NB4 (cell line): ENCODE results near the gene RNF17.

ENCODE experiments used
- DNase-seq: peaks from one replicate; pipeline ENCODE4 v3.0.0; 2010; ENCODE audit warnings: low read depth
- H3K4me3 ChIP-seq: one replicate; pipeline ENCODE4 v1.5.1; 2011; ENCODE audit warnings: mild to moderate bottlenecking, low read depth, low read length, moderate library complexity
- MAX ChIP-seq: IDR thresholded peaks from 2 replicates; pipeline ENCODE4 v1.6.1; 2011; ENCODE audit warnings: low read depth, low read length
- MYC ChIP-seq: IDR thresholded peaks from 2 replicates; pipeline ENCODE4 v1.6.1; 2011; ENCODE audit warnings: low read depth, low read length
- POLR2A ChIP-seq: IDR thresholded peaks from 2 replicates; pipeline ENCODE4 v1.6.1; 2011; ENCODE audit warnings: mild to moderate bottlenecking; ENCODE audit not compliant: insufficient read length; ENCODE audit errors: extremely low read depth
- TF ChIP-seq, protein P1 (sequence below): IDR thresholded peaks from one replicate; pipeline ENCODE4 v1.5.1; 2012; ENCODE audit warnings: low read depth, low read length

The RNF17 gene

DNA sequence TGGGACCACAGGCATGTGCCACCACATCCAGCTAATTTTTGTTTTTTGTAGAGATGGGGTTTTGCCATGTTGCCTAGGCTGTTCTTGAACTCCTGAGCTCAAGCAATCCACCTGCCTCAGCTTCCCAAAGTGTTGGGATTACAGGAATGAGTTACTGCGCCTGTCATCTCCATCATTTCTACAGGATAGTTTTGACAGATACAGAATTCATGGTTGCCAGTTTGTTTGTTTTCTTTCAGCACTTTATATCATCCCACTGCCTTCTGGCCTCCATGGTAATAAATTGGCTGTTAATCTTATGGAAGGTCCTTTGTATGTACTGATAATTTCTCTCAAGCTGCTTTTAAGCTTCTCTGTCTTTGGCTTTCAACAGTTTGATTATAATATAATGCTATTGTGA is 165.2 kb downstream of the RNF17 start:
- H3K4me3 ChIP-seq, result no peak overlapping the region
- no peak for DNase-seq
- TF ChIP-seq MAX, result no peak
- no peak for TF ChIP-seq MYC
- TF ChIP-seq POLR2A, result no peak
- TF ChIP-seq, protein P1, sequence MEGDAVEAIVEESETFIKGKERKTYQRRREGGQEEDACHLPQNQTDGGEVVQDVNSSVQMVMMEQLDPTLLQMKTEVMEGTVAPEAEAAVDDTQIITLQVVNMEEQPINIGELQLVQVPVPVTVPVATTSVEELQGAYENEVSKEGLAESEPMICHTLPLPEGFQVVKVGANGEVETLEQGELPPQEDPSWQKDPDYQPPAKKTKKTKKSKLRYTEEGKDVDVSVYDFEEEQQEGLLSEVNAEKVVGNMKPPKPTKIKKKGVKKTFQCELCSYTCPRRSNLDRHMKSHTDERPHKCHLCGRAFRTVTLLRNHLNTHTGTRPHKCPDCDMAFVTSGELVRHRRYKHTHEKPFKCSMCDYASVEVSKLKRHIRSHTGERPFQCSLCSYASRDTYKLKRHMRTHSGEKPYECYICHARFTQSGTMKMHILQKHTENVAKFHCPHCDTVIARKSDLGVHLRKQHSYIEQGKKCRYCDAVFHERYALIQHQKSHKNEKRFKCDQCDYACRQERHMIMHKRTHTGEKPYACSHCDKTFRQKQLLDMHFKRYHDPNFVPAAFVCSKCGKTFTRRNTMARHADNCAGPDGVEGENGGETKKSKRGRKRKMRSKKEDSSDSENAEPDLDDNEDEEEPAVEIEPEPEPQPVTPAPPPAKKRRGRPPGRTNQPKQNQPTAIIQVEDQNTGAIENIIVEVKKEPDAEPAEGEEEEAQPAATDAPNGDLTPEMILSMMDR, result no peak
